ENCODE results near the gene KDSR.

Gene KDSR

DNA sequence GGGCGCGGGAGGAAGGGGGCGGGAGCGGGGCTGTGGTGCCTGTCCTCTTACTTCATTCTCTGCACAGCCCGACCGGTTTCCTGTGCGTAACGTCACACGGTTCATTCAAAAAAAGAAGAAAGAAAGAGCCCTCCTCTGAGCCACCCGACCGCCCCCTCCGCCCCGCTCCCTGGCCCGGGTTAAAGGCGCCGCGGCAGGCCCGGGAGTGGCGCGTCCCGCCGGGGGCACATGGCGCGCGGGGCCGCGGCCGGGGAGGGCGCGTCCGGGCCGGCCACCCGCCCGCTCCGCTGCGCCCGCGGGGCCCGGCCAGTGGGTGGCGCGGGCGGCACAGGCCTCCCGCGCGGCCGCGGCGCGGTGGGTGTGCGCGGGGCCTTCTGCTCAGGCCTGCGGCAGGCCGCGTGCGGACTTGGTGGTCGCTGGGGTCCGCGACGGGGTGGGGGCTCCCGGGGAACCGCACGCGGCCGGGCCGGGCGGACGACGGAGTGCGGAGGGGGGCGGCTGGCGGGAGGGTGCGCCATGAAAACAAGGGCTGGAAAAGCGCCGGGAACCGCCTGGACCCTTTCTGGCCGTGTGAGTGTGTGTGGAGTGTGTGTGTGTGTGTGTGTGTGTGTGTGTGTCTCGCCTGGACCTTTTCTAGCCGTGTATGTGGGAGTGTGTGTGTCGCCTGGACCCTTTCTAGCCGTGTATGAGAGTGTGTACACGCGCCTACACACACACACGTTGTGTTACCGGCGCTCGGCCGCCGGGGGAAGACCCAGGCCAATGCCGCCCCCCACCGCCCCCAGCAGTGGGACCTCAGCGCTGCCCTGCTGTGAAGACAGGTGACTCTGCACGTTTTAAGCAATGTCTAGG is 46.7 kb downstream of the KDSR start:
- Mint-ChIP-seq H3K4me3 (peak overlapping the region; percentile 87), H3K4me1 (ENCODE audit: low read depth) (peaks cover 39% of the 10 kb centered on the region), H3K27me3 (no peaks in the 10 kb centered on the region), H3K27ac (peak overlapping the region; percentile 92), H3K36me3 (ENCODE audit: low read depth) (peaks cover 23% of the 10 kb centered on the region), H3K9me3 (no peaks in the 10 kb centered on the region)

- Mint-ChIP-seq H3K4me3 (peak within 1 kb of the TSS; percentile 99), H3K4me1 (ENCODE audit: low read depth) (peaks cover 47% of the 10 kb centered on the region), H3K27ac (peak within 1 kb of the TSS; percentile 97), H3K27me3 (no peaks in the 10 kb centered on the region), H3K36me3 (ENCODE audit: low read depth) (peaks cover 31% of the 10 kb centered on the region), H3K9me3 (no peaks in the 10 kb centered on the region)
Observed at GRCh38 chr18:63319383-63320122, 47.5 kb downstream of the KDSR start, which contains the start of gene BCL2. TSS of gene BCL2 (minus strand) at chr18:63319769.

- Mint-ChIP-seq H3K9me3 (no peaks in the 10 kb centered on the region), H3K27ac (peak overlapping the region; percentile 97), H3K36me3 (ENCODE audit: low read depth) (peaks cover 36% of the 10 kb centered on the region), H3K27me3 (no peaks in the 10 kb centered on the region), H3K4me3 (peak overlapping the region; percentile 99), H3K4me1 (ENCODE audit: low read depth) (peaks cover 53% of the 10 kb centered on the region)
Observed at GRCh38 chr18:63318889-63319382, 48.1 kb downstream of the KDSR start.

GRCh38 chr18:63317982-63318888 is 48.8 kb downstream of the KDSR start:
- Mint-ChIP-seq H3K27ac (peak overlapping the region; percentile 97), H3K27me3 (no peaks in the 10 kb centered on the region), H3K9me3 (no peaks in the 10 kb centered on the region), H3K4me3 (peak overlapping the region; percentile 99), H3K4me1 (ENCODE audit: low read depth) (peaks cover 60% of the 10 kb centered on the region), H3K36me3 (ENCODE audit: low read depth) (peaks cover 36% of the 10 kb centered on the region)

GRCh38 chr18:63317556-63317946 is 49.5 kb downstream of the KDSR start:
- Mint-ChIP-seq H3K4me3 (peak overlapping the region; percentile 99), H3K9me3 (no peaks in the 10 kb centered on the region), H3K27ac (peak overlapping the region; percentile 86), H3K4me1 (ENCODE audit: low read depth) (peaks cover 61% of the 10 kb centered on the region), H3K27me3 (no peaks in the 10 kb centered on the region), H3K36me3 (ENCODE audit: low read depth) (peaks cover 36% of the 10 kb centered on the region)

DNA sequence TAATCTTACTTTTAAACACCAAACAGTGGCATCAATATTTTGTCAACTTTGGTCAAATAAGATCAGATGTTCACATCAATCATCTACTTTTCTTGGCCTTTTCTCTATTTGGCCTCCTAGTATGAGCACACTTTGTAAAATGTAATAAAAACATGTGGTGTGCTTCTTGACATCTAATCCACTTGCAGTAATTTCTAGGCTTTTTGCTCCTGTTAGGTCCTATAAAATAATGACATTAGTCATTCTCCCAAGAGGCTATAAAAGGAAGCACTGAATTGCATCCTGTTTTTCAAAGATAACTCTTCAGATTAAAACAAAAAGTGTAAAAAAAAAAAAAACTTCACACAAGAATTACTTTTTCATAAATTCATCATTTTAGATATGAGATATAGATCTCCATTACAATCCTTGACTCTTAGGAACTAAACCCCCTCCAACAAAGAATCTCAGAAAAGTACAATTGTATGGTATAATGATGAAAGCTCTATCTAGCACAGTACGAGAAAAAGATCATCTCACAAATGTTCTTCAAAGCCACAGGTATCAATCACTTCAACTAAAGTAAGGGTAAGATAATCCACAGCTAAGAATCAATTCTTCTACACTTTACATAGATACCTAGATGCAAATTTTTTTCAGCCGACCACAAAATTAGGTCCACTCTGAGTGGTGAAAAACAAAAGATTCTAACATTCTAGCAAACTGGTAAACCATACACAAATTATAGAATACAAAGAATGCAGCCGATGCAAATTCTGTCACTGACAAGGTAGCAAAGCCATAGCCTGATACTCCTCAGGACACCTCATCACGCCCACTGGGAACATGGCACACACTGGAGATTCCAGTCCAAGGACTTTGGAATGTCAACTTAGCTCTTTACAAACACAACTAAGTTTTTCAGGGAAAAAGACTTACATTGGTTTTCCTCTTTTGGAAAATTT is 50.1 kb downstream of the KDSR start:
- peak overlapping the region; percentile 99 for H3K4me3 Mint-ChIP-seq
- no peaks in the 10 kb centered on the region for H3K27me3 Mint-ChIP-seq
- no peaks in the 10 kb centered on the region for H3K9me3 Mint-ChIP-seq
- peak overlapping the region; percentile 86 for H3K27ac Mint-ChIP-seq
- peaks cover 61% of the 10 kb centered on the region for H3K4me1 Mint-ChIP-seq (ENCODE audit: low read depth)
- peaks cover 36% of the 10 kb centered on the region for H3K36me3 Mint-ChIP-seq (ENCODE audit: low read depth)

GRCh38 chr18:63315876-63316275 is 51.1 kb downstream of the KDSR start:
- H3K27ac Mint-ChIP-seq, result peak overlapping the region; percentile 86
- no peaks in the 10 kb centered on the region for H3K27me3 Mint-ChIP-seq
- H3K4me3 Mint-ChIP-seq, result peak overlapping the region; percentile 99
- peaks cover 43% of the 10 kb centered on the region for H3K36me3 Mint-ChIP-seq (ENCODE audit: low read depth)
- no peaks in the 10 kb centered on the region for H3K9me3 Mint-ChIP-seq
- peaks cover 66% of the 10 kb centered on the region for H3K4me1 Mint-ChIP-seq (ENCODE audit: low read depth)

GRCh38 chr18:63315131-63315662 is 51.8 kb downstream of the KDSR start:
- peak overlapping the region; percentile 74 for H3K27ac Mint-ChIP-seq
- no peaks in the 10 kb centered on the region for H3K27me3 Mint-ChIP-seq
- H3K4me1 Mint-ChIP-seq (ENCODE audit: low read depth), result peaks cover 69% of the 10 kb centered on the region
- H3K9me3 Mint-ChIP-seq, result no peaks in the 10 kb centered on the region
- H3K4me3 Mint-ChIP-seq, result peak overlapping the region; percentile 99
- peaks cover 50% of the 10 kb centered on the region for H3K36me3 Mint-ChIP-seq (ENCODE audit: low read depth)

- H3K4me3 Mint-ChIP-seq, result peak overlapping the region; percentile 99
- no peaks in the 10 kb centered on the region for H3K9me3 Mint-ChIP-seq
- H3K27ac Mint-ChIP-seq, result peak overlapping the region; percentile 74
- no peaks in the 10 kb centered on the region for H3K27me3 Mint-ChIP-seq
- H3K4me1 Mint-ChIP-seq (ENCODE audit: low read depth), result peaks cover 76% of the 10 kb centered on the region
- peaks cover 56% of the 10 kb centered on the region for H3K36me3 Mint-ChIP-seq (ENCODE audit: low read depth)
Observed at GRCh38 chr18:63314062-63314790, 52.8 kb downstream of the KDSR start.

- Mint-ChIP-seq H3K27me3 (no peaks in the 10 kb centered on the region), H3K4me3 (peak overlapping the region; percentile 99), H3K9me3 (no peaks in the 10 kb centered on the region), H3K36me3 (ENCODE audit: low read depth) (peaks cover 56% of the 10 kb centered on the region), H3K4me1 (ENCODE audit: low read depth) (peaks cover 83% of the 10 kb centered on the region), H3K27ac (peak overlapping the region; percentile 77)
Observed at GRCh38 chr18:63313396-63313917, 53.5 kb downstream of the KDSR start.

DNA sequence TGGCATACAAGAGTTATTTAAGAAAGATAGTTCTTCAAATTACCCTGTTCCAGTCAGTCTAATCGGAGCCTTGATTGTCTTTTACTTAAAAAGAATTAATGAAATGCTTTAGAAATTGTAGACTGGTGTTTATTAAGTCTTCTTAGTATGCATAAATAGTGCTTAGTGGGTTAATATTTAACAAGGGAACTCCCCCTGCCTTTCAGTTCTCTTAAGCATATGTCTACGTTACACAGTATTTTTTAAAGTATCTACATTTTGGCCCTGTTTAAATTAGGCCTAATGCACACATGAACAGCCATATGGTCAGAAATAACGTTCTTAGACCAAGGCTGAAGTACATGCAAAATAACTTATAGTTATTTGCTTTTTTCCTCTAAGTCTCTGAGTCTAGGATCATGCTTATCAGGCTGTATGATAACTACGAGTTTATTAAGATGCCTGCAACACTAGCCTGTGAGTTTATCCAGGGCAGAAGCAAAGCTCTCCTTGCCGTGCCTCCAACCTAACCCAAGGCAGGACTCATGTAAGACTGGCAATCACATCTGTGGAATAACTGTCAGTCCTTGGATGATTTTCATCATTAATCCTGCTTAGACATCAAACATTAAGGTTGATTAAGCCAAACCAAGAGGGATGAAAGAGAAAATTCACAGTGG is 54.1 kb downstream of the KDSR start:
- H3K4me3 Mint-ChIP-seq, result peak overlapping the region; percentile 99
- H3K36me3 Mint-ChIP-seq (ENCODE audit: low read depth), result peaks cover 52% of the 10 kb centered on the region
- peak overlapping the region; percentile 77 for H3K27ac Mint-ChIP-seq
- no peaks in the 10 kb centered on the region for H3K9me3 Mint-ChIP-seq
- no peaks in the 10 kb centered on the region for H3K27me3 Mint-ChIP-seq
- peaks cover 86% of the 10 kb centered on the region for H3K4me1 Mint-ChIP-seq (ENCODE audit: low read depth)

DNA sequence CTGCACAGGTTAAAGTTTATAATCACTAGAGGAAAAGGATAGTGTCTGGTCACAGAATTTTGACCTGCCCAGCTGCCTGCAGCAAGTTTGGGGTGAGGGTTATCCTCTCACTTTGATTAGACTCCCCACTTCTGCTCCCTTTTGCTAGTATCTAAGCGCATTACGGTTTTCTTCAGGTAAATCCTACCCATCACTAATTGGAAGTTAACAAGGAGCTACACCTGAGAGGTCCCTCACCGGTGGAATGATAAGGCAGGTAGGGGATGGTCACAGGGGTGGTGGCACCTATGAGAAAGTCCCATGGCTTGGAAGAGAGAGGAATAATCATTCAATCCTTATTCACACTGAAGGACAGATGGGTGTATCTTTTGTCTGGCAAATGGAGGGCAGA is 55.0 kb downstream of the KDSR start:
- H3K27me3 Mint-ChIP-seq, result no peaks in the 10 kb centered on the region
- H3K36me3 Mint-ChIP-seq (ENCODE audit: low read depth), result peaks cover 44% of the 10 kb centered on the region
- peaks cover 92% of the 10 kb centered on the region for H3K4me1 Mint-ChIP-seq (ENCODE audit: low read depth)
- no peaks in the 10 kb centered on the region for H3K9me3 Mint-ChIP-seq
- peak overlapping the region; percentile 52 for H3K4me3 Mint-ChIP-seq
- H3K27ac Mint-ChIP-seq, result peak overlapping the region; percentile 71
